GM21717 (cell line): ENCODE measurements around the gene CERS5.

ENCODE experiments used
- ATAC-seq: cut with Tn5 transposase; IDR thresholded peaks from one replicate; pipeline ENCODE4 v1.9.1; 2021; ENCODE audit warnings: mild to moderate bottlenecking, moderate library complexity; ENCODE audit not compliant: unreplicated experiment

Gene CERS5

DNA sequence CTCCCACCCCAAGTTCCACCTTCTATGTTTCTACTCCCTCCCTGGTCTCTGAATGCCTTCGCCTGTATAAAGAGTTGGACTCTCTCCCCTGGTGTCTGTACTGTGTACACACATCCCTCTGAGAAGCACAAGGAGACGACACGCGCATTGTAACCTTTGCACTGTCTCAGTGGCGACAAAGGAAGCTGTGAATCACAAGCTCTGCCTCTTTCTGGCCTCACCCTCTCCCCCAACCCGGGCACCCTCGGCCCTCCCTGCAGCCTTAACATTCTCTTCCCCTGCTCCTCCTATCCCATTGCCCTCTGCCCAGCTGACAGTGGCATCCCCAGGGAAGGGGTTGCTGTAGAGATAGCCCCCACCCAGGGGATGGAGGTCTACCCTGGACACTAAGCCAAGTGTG is 84.5 kb downstream of the CERS5 start:
- ATAC-seq = no peak

DNA sequence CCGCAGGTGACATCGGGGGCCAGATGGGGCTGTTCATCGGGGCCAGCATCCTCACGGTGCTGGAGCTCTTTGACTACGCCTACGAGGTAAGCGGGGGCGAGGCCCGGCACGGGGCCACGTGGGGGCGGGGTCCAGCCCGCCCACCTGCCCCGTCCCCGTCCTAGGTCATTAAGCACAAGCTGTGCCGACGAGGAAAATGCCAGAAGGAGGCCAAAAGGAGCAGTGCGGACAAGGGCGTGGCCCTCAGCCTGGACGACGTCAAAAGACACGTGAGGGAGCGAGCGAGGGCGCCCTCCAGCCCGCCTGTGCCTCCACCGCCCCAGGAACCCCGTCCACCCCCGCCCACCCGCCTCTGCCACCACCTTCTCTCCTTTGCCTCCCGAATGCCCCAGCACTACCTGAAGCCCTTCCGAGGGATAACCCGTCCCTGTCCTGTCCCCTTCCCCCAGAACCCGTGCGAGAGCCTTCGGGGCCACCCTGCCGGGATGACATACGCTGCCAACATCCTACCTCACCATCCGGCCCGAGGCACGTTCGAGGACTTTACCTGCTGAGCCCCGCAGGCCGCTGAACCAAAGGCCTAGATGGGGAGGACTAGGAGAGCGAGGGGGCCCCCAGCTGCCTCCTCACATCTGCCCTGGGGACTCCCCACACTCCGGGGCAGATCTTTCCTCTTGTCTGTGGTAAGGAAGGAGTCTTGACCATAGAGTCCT is 85.9 kb downstream of the CERS5 start:
- ATAC-seq = no peak

DNA sequence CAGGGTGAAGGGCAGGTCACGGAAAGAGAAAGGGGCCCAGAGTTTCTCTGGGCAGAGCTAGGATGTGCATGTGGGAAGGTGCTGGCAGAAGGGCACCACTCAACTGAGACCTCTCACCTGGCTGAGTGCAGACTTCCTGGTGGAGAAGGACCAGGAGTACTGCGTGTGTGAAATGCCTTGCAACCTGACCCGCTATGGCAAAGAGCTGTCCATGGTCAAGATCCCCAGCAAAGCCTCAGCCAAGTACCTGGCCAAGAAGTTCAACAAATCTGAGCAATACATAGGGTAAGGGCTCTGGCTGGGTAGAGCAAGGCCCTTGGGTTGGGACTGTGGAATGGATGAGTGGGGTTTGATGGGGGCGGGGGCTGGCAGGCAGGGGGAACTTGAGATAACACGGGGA is 87.4 kb downstream of the CERS5 start:
- ATAC-seq = no peak
